ENCODE data around the gene SLC45A1.

Gene SLC45A1

DNA sequence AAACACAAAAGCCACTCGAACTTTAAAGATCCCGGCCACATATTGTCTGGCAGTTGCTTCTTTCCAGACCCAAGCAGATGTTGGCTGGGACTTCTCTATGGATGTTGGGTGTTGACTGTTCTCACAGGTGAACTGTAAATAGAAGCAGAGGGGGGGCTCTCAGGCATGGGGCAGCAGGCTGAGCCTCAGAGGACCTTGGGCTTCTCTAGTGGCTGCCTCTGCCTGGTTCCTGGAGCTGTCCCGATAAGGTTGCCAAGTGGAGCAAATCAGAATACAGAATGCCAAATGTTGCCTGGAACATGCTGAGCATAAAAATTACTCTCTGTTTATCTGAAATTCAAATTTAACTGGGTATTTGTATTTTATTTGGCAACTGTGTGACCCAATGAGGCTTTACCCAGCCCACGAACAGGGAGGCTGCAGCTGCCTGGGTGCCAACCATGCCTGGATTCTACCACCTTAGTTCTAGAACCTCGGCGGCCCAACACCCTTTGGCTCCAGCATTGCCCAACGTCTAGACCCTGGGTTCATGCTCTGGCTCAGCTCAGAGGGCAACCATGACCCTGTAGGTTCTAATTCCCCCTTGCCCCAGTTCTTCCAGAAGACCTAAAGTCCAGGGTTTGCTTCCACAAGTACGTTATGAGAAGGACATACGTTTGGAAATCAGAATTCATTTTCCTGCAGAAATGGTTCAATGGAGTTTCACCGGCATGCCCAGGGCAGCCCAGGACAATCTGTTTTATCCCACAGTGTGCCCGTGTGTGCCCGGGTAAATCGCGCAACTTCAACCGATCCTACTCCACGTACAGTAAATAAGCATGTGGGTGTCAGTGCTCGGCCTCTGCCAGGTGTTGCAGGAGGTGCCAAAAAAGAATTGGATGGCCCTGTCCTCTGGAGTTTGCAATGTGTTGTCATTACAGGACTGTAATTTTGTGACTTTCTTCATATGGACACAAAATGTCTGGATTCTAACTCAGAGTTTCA lies 5.4 kb upstream of the SLC45A1 start:
- no peak for DNase-seq

- DNase-seq: no peak
Observed at GRCh38 chr1:8313231-8313630, 4.7 kb upstream of the SLC45A1 start.

GRCh38 chr1:8314346-8315280 lies 3.3 kb upstream of the SLC45A1 start:
- peak; percentile 53 for DNase-seq

DNA sequence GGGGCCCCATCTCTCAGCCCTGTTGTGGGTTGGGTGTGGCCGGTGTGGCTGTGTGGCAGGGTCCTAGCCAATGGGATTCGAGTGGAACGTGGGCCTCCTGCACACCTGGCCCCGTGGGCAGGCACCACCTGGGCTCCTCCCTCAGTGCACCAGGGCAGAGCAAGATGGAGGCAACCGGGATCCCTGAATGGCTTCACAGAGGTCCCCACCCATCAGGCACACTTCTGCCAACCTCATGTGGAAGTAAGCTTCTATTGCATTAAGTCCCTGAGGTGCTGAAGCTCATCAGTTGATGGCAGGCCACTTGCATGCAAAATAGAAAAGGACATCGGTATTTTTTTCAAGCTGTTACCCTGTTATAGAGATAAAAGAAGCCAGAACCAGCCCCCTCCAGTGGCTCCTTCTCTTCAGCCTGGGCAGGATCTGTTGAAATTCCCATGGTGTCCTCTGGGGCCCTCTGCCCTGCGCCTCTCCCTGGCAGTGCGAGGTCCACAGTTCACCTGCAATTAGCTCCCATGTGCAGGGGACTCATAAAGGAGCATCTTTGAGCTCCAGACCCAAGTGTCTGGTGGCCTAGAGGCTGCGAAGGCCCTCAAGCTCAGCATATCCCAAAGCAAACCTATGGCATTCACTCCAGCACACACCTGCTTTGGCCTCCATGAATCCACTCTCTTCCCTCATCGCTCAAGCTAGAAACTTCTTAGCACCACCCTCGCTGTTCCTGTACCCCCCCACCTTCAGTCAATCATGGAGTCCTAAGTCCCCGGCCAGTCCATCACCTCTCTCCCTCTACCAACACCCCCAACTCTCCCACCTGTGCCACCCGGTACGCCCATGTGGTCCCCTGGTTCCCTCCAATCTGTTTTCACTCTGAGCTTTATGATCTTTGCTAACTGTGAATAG lies 2.1 kb upstream of the SLC45A1 start:
- DNase-seq: no peak

DNA sequence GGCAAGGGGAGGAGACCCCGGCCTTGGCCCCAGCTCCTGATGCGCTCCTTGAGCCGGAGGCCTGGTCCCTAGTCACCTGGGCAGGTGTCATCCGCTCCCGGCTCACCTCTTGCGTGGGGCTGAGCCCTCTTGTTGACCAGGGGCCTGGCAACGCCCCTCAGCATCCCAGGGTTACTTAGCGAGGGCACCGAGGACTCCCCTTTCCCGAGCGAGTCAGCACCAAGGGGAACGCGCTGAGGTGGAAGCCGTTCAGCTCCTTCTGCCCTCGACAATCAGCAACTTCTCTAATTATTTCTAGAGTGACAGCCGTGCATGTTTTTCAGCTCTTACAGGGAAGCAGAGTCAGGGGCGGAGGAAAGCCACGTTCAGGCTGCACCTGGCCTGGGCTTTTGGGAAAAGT lies 522 bp downstream of the SLC45A1 start:
- no peak for DNase-seq

- no peak for DNase-seq
Observed at GRCh38 chr1:8321612-8322011, 3.7 kb downstream of the SLC45A1 start.

GRCh38 chr1:8323706-8324105 lies 5.8 kb downstream of the SLC45A1 start:
- no peak for DNase-seq

GRCh38 chr1:8324176-8324810 lies 6.4 kb downstream of the SLC45A1 start:
- DNase-seq: no peak

- no peak for DNase-seq
Observed at GRCh38 chr1:8325771-8326170, 7.9 kb downstream of the SLC45A1 start.

GRCh38 chr1:8326265-8326664 lies 8.4 kb downstream of the SLC45A1 start:
- DNase-seq: no peak

DNA sequence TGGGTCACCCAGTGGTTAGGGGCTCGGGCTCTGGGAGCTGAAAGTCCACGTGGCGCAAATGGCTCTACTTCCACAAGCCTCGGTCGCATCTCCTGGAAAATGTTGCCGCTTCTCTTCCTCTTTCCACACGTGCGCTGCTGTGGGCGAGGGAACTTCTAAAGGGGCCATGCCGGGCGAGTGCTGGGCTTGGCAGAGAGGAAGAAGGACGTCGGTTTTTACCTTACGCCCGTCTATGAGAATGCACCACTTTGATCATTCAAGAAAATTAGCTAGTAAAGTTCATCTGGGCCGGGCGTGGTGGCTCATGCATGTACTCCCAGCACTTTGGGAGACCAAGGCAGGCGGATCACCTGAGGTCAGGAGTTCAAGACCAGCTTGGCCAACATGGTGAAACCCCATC lies 10.4 kb downstream of the SLC45A1 start:
- DNase-seq: no peak

DNA sequence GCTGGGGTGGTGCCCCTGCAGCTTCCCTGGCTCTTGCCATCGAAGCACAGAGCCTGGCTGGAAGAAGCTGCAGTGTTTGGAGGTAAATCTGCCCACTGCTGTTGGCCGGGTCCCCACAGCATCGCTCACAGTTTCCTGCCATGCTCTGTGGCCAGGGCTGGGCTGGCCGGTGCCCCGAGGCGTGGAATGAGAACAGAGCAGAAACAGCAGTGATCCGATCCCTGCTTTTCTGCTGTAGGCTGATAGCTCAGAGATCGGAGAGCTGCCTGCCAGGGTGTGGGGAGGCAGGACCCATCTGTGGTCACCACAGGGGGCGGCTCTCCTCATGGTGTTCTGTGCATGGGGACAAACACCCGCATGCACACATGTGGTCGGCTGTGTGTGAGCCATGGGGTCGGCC lies 11.5 kb downstream of the SLC45A1 start:
- DNase-seq: no peak

GRCh38 chr1:8329858-8330257 lies 11.9 kb downstream of the SLC45A1 start:
- no peak for DNase-seq

- DNase-seq: no peak
Observed at GRCh38 chr1:8330271-8331125, 12.6 kb downstream of the SLC45A1 start.

- DNase-seq: no peak
Observed at GRCh38 chr1:8332806-8333205, 14.9 kb downstream of the SLC45A1 start.

DNA sequence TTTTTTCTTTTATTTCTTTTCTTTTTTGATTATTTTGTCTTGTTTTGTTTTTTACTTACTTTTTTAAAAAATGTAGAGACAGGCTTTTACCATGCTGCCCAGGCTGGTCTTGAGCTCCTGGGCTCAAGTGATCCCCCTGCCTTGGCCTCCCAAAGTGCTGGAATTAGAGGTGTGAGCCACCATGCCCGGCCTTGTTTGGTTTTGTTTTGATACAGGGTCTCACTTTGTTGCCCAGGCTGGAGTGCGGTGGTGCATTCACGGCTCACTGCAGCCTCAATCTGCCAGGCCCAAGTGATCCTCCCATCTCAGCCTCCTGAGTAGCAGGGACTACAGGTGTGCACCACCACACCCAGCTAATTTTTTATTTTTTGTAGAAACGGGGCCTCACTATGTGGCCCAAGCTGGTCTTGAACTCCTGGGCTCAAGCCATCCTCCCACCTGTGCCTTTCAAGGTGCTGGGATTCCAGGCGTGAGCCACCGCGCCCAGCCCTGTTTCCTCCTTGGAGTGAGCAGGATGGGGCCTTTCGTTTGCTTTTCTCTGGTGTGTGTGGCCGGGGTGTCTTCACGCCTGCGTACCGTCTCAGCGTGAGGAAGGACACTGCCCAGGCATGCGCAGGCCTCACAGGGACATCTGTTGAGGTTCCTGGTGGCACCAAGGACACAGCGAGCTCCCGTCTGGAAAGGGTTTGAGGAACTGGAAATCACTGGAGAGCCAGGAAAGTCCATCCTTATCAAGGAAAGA lies 15.5 kb downstream of the SLC45A1 start:
- DNase-seq: no peak

- no peak for DNase-seq
Observed at GRCh38 chr1:8334106-8334851, 16.4 kb downstream of the SLC45A1 start.

DNA sequence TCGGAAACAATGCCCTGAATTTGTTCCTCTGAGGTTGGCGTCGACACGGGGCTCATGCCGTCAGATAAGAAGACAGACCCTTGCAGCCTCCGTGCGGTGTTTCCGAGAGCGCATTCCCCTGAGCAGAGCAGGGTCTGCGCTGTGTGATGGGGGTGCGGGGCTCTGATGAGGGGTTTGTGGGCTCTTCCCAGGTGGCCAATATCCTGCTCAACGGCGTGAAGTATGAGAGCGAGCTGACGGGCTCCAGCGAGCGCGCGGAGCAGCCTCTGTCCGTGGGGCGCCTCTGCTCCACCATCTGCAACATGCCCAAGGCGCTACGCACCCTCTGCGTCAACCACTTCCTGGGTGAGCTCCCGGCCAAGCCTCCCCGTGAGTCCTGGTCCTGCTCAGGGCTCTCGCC lies 17.3 kb downstream of the SLC45A1 start:
- DNase-seq: no peak

DNA sequence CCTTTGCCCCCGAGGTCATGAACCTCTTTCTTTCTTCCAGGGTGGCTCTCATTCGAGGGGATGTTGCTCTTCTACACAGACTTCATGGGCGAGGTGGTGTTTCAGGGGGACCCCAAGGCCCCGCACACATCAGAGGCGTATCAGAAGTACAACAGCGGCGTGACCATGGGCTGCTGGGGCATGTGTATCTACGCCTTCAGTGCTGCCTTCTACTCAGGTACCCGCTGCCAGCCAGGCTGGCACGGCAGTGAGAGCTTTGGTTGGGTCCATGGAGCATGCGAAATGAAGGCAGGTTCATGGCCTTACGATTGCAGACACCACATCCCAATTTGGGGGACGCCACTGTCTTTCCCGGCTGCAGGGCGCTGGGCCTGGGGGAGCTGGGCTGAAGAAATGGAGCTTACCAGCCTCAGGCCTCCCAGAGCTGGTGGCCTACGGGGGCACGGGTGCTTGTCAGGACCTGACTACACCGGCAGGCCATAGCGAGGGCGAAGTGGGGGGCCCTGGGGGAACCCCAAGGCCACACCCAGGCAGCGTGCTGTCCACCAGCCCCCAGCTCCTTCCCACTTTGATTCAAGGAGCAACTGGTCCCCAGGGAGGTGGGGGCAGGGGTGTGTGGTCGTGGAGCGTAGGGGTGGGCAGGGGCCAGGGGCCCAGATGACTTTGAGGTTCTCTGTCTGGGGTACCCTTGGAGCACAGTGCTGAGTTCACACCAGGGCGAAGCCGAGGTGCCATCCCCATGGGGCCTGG lies 20.0 kb downstream of the SLC45A1 start:
- DNase-seq: no peak
